ENCODE data around the gene PAF1.

PAF1 gene

DNA sequence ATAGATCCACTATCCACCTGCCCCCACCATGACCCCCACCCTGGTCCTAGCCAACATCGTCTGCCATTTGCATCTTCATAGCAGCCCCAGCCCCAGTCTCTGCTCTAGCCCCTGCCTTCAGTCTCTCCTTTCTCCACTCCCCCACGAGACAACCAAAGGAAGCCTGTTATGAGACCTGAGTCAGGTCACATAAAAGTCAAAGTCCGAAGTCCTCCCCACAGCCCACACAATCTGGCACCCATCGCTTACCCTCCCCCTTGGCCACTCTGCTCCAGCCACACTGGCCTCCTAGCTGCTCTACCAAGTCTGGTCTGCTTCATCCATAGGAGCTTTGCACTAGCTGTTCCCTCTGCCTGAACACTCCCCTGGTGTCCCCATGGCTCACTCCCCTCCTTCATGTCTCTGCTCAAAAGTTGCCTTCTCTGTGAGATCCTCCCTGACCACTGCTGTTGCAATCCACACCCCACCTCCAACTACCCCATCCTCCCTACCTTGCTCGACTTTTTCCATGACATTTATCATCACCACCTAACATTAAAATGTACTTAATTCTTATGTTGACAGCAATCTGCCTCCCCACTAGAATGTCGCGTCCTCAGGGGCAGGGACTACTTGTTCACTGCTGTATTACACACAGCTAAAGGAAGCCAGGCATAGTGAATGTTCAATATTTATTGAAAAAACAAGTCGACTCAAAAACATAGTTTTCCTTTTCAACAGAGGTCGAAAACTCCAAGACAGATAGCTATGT, 20.4 kb upstream of the PAF1 start:
- H3K27ac Mint-ChIP-seq = peak overlapping the region; percentile 91
- peak overlapping the region; percentile 95 for H3K4me3 Mint-ChIP-seq
- peaks cover 41% of the 10 kb centered on the region for H3K36me3 Mint-ChIP-seq
- H3K9me3 Mint-ChIP-seq = no peaks in the 10 kb centered on the region
- no peak for ATAC-seq
- no peaks in the 10 kb centered on the region for H3K27me3 Mint-ChIP-seq
- peaks cover 59% of the 10 kb centered on the region for H3K4me1 Mint-ChIP-seq

- H3K27ac Mint-ChIP-seq = peak overlapping the region; percentile 91
- no peaks in the 10 kb centered on the region for H3K9me3 Mint-ChIP-seq
- peaks cover 62% of the 10 kb centered on the region for H3K4me1 Mint-ChIP-seq
- H3K27me3 Mint-ChIP-seq = no peaks in the 10 kb centered on the region
- peak overlapping the region; percentile 95 for H3K4me3 Mint-ChIP-seq
- no peak for ATAC-seq
- peaks cover 41% of the 10 kb centered on the region for H3K36me3 Mint-ChIP-seq
Observed at GRCh38 chr19:39410831-39411080, 19.9 kb upstream of the PAF1 start.

DNA sequence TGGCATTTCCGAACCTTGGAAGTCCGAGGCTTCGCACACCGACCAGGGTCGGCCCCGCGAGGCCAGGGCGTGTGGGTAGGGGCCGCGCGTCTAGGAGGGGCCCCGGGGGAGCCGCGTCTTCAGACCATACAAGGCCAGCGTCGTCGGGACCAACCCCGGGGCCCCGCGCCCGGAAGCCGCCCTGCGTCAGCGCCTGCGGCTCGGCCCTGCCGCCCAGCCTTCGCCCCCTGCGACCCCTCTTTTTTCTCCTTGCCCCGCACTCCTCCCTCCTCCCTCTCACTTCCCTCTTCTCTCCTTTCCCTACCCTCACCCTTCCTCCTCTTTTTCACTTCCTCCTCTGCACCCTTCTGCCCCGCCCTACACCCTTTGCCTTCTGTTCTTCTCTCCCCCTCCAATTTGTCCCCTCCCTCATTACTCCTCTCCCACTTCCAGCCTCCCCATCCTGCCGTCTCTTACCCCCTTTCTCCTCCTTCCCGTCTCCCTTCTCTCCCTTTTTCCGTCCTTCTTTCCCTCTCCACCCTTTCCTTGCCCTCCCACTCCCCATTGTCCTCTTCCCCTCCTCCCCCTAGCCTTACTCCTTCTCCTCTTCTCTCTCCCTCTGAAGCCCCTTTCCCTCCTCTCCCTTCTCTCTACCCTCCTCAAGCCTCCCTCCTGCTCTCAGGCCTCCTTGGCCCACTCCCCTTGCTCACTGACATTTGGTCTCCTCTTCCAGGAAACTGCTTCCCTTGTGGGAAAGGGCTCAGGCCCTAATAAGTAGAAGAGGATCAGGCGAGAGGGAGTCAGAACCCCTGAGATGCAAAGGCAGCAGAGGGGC, 19.3 kb upstream of the PAF1 start:
- peak overlapping the region; percentile 91 for H3K27ac Mint-ChIP-seq
- no peaks in the 10 kb centered on the region for H3K9me3 Mint-ChIP-seq
- ATAC-seq = peak; percentile 56
- H3K4me1 Mint-ChIP-seq = peaks cover 65% of the 10 kb centered on the region
- H3K27me3 Mint-ChIP-seq = no peaks in the 10 kb centered on the region
- peak overlapping the region; percentile 95 for H3K4me3 Mint-ChIP-seq
- peaks cover 38% of the 10 kb centered on the region for H3K36me3 Mint-ChIP-seq

DNA sequence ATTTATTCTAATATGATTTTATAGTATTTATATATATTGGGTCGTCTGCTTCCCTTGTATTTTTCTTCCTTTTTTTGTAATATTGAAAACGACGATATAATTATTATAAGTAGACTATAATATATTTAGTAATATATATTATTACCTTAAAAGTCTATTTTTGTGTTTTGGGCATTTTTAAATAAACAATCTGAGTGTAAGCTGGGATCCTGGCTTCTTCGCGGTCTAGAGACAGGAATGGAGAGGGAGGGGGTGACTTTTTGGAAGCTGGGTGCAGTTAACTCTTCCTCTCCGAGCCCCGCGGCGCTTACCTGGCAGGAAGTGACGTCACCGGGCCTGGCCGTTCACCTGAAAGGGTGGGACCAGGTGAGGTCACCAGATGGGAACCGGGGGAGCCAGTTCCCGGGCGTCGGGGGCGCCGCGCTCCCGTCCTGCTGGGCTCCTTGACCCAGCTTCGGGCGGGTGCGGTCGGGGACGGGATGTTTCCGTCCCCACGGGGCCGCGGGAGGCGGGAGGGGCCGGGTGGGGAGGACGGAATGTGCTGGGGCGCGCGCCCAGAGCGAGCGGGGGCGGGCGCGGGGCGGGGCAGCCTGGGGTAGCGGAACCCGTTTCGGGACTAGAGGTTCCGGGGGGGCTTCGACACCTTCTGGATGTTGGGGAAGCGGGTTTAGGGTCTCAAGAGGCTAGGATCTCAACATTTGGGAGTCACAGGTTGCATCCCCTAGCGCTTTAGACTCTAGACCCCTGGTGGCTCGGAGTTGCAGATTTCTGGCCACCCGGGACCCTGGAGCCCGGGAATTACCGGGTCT, 18.5 kb upstream of the PAF1 start:
- ATAC-seq = peak; percentile 9
- Mint-ChIP-seq H3K27ac (peak overlapping the region; percentile 91), H3K9me3 (no peaks in the 10 kb centered on the region), H3K36me3 (peaks cover 31% of the 10 kb centered on the region), H3K4me3 (peak overlapping the region; percentile 98), H3K4me1 (peaks cover 65% of the 10 kb centered on the region), H3K27me3 (no peaks in the 10 kb centered on the region)

DNA sequence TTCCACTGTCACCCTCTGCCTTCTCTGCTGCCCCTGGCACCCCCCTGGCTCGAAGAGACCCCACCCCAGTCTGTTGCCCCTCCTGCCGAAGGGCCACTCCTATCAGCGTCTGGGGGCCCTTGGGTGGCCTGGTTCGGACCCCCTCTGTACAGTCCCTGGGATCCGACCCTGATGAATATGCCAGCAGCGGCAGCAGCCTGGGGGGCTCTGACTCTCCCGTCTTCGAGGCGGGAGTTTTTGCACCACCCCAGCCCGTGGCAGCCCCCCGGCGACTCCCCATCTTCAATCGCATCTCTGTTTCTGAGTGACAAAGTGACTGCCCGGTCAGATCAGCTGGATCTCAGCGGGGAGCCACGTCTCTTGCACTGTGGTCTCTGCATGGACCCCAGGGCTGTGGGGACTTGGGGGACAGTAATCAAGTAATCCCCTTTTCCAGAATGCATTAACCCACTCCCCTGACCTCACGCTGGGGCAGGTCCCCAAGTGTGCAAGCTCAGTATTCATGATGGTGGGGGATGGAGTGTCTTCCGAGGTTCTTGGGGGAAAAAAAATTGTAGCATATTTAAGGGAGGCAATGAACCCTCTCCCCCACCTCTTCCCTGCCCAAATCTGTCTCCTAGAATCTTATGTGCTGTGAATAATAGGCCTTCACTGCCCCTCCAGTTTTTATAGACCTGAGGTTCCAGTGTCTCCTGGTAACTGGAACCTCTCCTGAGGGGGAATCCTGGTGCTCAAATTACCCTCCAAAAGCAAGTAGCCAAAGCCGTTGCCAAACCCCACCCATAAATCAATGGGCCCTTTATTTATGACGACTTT, 17.7 kb upstream of the PAF1 start:
- no peaks in the 10 kb centered on the region for H3K27me3 Mint-ChIP-seq
- H3K4me1 Mint-ChIP-seq = peaks cover 63% of the 10 kb centered on the region
- H3K9me3 Mint-ChIP-seq = no peaks in the 10 kb centered on the region
- peaks cover 24% of the 10 kb centered on the region for H3K36me3 Mint-ChIP-seq
- ATAC-seq = no peak
- H3K27ac Mint-ChIP-seq = peak overlapping the region; percentile 91
- peak overlapping the region; percentile 98 for H3K4me3 Mint-ChIP-seq

DNA sequence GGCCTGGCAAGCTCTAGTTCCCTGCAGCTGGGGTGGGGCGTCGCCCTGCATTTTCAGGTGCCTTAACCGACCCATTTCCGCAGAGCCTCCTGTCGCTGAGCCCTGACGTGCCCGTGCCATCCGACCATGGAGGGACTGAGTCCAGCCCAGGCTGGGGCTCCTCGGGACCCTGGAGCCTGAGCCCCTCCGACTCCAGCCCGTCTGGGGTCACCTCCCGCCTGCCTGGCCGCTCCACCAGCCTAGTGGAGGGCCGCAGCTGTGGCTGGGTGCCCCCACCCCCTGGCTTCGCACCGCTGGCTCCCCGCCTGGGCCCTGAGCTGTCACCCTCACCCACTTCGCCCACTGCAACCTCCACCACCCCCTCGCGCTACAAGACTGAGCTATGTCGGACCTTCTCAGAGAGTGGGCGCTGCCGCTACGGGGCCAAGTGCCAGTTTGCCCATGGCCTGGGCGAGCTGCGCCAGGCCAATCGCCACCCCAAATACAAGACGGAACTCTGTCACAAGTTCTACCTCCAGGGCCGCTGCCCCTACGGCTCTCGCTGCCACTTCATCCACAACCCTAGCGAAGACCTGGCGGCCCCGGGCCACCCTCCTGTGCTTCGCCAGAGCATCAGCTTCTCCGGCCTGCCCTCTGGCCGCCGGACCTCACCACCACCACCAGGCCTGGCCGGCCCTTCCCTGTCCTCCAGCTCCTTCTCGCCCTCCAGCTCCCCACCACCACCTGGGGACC, 16.9 kb upstream of the PAF1 start:
- Mint-ChIP-seq H3K27ac (peak overlapping the region; percentile 91), H3K4me1 (peaks cover 65% of the 10 kb centered on the region), H3K36me3 (peaks cover 24% of the 10 kb centered on the region), H3K4me3 (peak overlapping the region; percentile 98), H3K27me3 (no peaks in the 10 kb centered on the region), H3K9me3 (no peaks in the 10 kb centered on the region)
- peak; percentile 1 for ATAC-seq

DNA sequence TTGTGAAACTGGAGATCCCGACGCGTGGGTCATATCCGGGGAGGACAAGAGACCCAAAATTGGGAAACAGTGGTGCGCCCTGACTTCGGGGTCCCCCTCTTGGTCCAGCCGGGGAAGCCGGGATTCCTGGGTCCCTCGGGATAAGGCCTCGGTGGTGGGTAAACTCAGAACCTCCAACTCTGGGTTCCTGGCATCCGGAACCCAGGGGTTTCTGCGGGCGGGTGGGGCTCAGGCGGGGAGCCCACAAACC, 16.4 kb upstream of the PAF1 start:
- Mint-ChIP-seq H3K9me3 (no peaks in the 10 kb centered on the region), H3K36me3 (peaks cover 24% of the 10 kb centered on the region), H3K4me3 (peak overlapping the region; percentile 98), H3K4me1 (peaks cover 70% of the 10 kb centered on the region), H3K27me3 (no peaks in the 10 kb centered on the region), H3K27ac (peak overlapping the region; percentile 91)
- no peak for ATAC-seq

DNA sequence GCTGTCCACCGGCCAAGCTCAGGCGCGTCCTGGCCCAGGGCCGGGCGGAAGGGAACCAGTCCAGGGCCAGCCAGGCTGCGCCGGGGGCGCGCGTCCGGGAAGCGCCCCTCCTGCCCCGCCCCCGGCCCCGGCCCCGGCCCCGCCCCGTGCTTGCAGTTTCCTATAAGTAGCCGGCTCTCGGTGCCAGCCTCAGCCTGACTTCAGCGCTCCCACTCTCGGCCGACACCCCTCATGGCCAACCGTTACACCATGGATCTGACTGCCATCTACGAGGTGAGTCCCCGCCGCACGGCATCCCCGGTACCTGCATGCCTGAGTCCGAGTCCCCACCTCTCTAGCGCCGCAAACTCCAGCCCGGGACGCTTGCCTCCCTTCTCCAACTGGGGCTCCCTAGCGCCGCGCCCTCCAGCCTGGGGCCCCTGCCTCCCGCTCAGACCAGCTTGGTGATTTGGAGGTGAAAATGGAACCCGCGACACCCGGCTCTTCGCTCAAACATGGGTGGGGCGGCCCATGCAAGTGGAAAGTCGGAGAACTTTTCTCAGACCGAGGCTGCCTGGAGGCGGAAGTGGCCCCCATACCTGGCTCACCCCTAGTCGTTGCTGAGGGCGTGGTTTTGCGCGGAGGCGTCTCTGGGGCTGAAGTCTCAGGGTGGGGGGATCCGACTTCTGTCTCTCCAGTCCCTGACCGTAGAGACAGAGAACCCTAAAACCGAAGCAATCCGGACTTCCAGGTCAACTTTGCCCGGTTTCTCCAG, 15.9 kb upstream of the PAF1 start, which contains the start of gene ZFP36:
ZFP36 (plus strand) TSS at position 192 of the 754 bp plus-strand sequence; CDS start at position 250, 58 bp downstream.
- H3K4me1 Mint-ChIP-seq = peaks cover 72% of the 10 kb centered on the region
- peak; percentile 57 for ATAC-seq

DNA sequence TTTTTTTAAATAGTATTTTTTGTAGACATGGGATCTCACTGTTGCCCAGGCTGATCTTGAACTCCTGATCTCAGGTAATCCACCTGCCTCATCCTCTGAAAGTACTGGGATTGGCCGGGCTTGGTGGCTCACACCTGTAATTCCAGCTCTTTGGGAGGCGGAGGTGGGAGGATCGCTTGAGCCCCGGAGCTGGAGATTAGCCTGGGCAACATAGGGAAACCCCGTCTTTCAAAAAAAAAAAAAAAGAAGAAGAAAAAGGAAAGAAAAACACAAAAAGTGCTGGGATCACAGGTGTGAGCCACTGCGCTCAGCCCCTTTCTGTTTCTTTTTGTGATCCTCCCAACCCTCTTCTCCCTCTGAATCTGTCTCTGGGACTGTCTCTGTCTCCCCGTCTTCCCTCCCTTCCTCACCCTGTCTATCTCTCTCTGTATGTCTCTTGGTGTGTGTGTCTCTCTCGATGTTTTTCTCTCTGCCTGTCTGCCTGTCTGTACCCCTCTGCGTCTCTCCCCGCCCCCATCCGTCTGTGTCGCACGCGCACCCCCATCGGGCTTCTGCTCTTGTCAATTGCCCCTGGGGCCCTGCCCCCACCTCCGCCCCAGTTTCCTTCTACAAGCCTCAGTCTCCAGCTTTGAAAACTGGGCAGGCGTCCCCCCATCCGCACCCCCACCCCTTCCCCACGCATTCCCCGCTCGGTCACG, 15.2 kb upstream of the PAF1 start:
- H3K4me3 Mint-ChIP-seq = peak overlapping the region; percentile 98
- H3K36me3 Mint-ChIP-seq = peaks cover 24% of the 10 kb centered on the region
- peaks cover 72% of the 10 kb centered on the region for H3K4me1 Mint-ChIP-seq

More for the DNA sequence above, 15.9 kb upstream of the PAF1 start, which contains the start of gene ZFP36:
- peak within 1 kb of the TSS; percentile 98 for H3K4me3 Mint-ChIP-seq
- peak within 1 kb of the TSS; percentile 91 for H3K27ac Mint-ChIP-seq
- peaks cover 24% of the 10 kb centered on the region for H3K36me3 Mint-ChIP-seq
- H3K27me3 Mint-ChIP-seq = no peaks in the 10 kb centered on the region
- H3K9me3 Mint-ChIP-seq = no peaks in the 10 kb centered on the region

GRCh38 chr19:39405261-39405957, 14.5 kb upstream of the PAF1 start:
- Mint-ChIP-seq H3K27ac (peak overlapping the region; percentile 91), H3K36me3 (peaks cover 24% of the 10 kb centered on the region), H3K9me3 (no peaks in the 10 kb centered on the region), H3K27me3 (no peaks in the 10 kb centered on the region), H3K4me1 (peaks cover 72% of the 10 kb centered on the region), H3K4me3 (peak overlapping the region; percentile 77)
- no peak for ATAC-seq

More for the DNA sequence above, 15.2 kb upstream of the PAF1 start:
- H3K27me3 Mint-ChIP-seq = no peaks in the 10 kb centered on the region
- H3K9me3 Mint-ChIP-seq = no peaks in the 10 kb centered on the region
- ATAC-seq = peak; percentile 31
- peak overlapping the region; percentile 91 for H3K27ac Mint-ChIP-seq

DNA sequence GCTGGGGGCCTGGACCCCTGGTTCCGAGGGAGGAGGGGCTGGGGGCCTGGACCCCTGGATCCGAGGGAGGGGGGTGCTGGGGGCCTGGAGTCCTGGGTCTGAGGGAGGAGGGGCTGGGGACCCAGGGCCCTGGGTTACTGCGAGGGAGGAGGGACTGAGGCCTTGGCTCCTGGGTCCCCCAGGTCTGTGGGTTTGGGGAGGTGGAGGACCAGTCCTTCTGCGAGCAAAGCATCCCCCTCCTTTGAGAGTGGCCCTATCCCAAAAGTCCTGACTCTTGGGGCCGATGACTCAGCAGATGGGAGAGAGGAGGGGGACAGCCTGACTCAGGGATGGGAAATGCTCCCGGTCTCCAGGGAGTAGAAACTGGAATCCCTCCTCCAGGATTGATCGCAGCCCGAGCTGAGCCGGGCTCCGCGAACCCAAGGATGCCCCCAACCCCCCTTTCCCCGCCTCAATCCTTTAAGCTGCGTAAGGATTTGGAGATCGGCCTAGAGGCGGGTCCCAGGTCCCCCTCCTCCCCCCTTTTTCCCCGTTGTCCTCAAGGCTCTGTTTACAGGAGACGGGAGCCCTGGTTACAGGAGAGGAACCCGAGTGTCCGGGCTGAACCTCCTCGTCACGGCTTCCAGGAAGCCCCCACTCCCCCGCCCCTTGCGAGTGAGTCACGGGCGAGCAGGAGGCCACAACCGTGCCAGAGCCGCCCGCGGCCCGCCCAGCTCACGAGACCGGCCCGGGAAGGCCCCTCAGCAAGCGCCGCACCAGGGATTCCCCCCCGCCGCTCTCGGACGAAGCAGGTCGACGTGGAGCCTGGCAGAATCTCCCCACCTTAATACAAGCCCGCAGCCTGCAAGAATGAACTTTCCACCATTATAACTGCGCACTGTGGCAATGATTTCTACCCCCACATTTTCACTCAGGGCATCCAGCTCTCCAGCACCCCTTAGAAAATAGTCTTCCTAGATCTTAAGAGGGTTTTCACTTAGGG, 12.7 kb upstream of the PAF1 start:
- no peaks in the 10 kb centered on the region for H3K27me3 Mint-ChIP-seq
- peak overlapping the region; percentile 89 for H3K4me3 Mint-ChIP-seq
- peak; percentile 59 for ATAC-seq
- peaks cover 33% of the 10 kb centered on the region for H3K36me3 Mint-ChIP-seq
- H3K27ac Mint-ChIP-seq = peak overlapping the region; percentile 91
- no peaks in the 10 kb centered on the region for H3K9me3 Mint-ChIP-seq
- H3K4me1 Mint-ChIP-seq = peaks cover 79% of the 10 kb centered on the region

Data from stimulated activated memory B cell treated with anti-CD40 and anti-IgM and Interleukin-4, amounts not matched to agents 10 μg/mL and 1 μg/mL and 100 μg/mL, for 72 hours (primary cell).